A673 (cell line): ENCODE measurements around the gene CRACR2A. TPM values are rescaled to one million over a fixed set of nuclear protein-coding genes. Genes with fewer than 3 reads are reported as not detected.

ENCODE experiments used
- BruUV-seq: library from RNA; stranded (reverse); fragments of 400-500 nt; replicated peaks from 2 replicates; lab custom pipeline; 2021; lab: Mats Ljungman, UMichigan
- CTCF ChIA-PET: fragments of 300-600 bp; sonication (Branson Sonifier 250); formaldehyde crosslinking; loops from one replicate; lab custom pipeline; 2022; ENCODE audit warnings: antibody characterized with exemption; lab: Charles Lee
- POLR2A ChIA-PET: fragments of 300-600 bp; sonication (Branson Sonifier 250); formaldehyde crosslinking; loops from one replicate; lab custom pipeline; 2022; ENCODE audit warnings: antibody characterized with exemption; ENCODE audit not compliant: low non-redundant PET; lab: Charles Lee
- DNase-seq: peaks from one replicate; pipeline ENCODE4 v3.0.0-alpha.2; 2015; ENCODE audit warnings: low spot score
- H3K27ac ChIP-seq: fragments of 200-600 bp; sonication (generic); 2 replicates; pipeline ENCODE4 v1.5.1; 2016; ENCODE audit warnings: mixed run types, low read depth, mild to moderate bottlenecking, mixed read lengths, antibody characterized with exemption, low read length; ENCODE audit not compliant: poor library complexity, severe bottlenecking
- H3K27me3 ChIP-seq: fragments of 200-600 bp; sonication (generic); replicated peaks from 2 replicates; pipeline ENCODE4 v1.6.1; 2017; ENCODE audit warnings: mixed run types, low read depth, mild to moderate bottlenecking, mixed read lengths, antibody characterized with exemption, low read length; ENCODE audit not compliant: insufficient read depth, poor library complexity
- H3K36me3 ChIP-seq: fragments of 200-600 bp; sonication (generic); 2 replicates; pipeline ENCODE4 v1.6.1; 2016; ENCODE audit warnings: mixed run types, mild to moderate bottlenecking, mixed read lengths, antibody characterized with exemption, low read length; ENCODE audit not compliant: insufficient read depth, poor library complexity, severe bottlenecking
- H3K4me1 ChIP-seq: fragments of 200-600 bp; sonication (generic); 2 replicates; pipeline ENCODE4 v1.6.1; 2017; ENCODE audit warnings: mixed run types, mild to moderate bottlenecking, mixed read lengths, antibody characterized with exemption, low read length; ENCODE audit not compliant: insufficient read depth, poor library complexity, severe bottlenecking
- H3K4me3 ChIP-seq: fragments of 200-600 bp; sonication (generic); 2 replicates; pipeline ENCODE4 v1.5.1; 2016; ENCODE audit warnings: low read depth, mixed run types, mild to moderate bottlenecking, mixed read lengths, low read length; ENCODE audit not compliant: poor library complexity, severe bottlenecking
- H3K9me3 ChIP-seq: fragments of 200-600 bp; sonication (generic); 2 replicates; pipeline ENCODE4 v1.6.1; 2016; ENCODE audit warnings: mixed run types, low read depth, mild to moderate bottlenecking, mixed read lengths, antibody characterized with exemption, low read length; ENCODE audit not compliant: poor library complexity, severe bottlenecking
- CTCF ChIP-seq: fragments of 300-800, 200-600 bp; sonication (generic); conservative IDR thresholded peaks from 2 replicates; pipeline ENCODE4 v1.5.1; 2017; ENCODE audit warnings: low read depth, mild to moderate bottlenecking, antibody characterized with exemption, low read length, moderate library complexity, mixed read lengths
- EZH2 ChIP-seq: fragments of 200-600 bp; sonication (generic); IDR thresholded peaks from 2 replicates; pipeline ENCODE4 v1.6.1; 2017; ENCODE audit warnings: borderline replicate concordance, low read depth, mild to moderate bottlenecking, mixed read lengths, antibody characterized with exemption, low read length; ENCODE audit not compliant: poor library complexity, severe bottlenecking
- intact Hi-C: fragments of 100-400 bp; cut with micrococcal nuclease; formaldehyde crosslinking; loops from one replicate; pipeline ENCODE4 v1.10.0; 2022; ENCODE audit not compliant: unreplicated experiment
- total RNA-seq: library from RNA; stranded (reverse); gene quantifications from 2 replicates; pipeline ENCODE4 v1.2.3, GENCODE V29; 2021

Gene CRACR2A
- total RNA-seq, 1 experiment from 2014 or later = 0.13 TPM

- ChIA-PET CTCF (no interaction called here), POLR2A (no interaction called here)
- no peak for TF ChIP-seq CTCF
- no peak for TF ChIP-seq EZH2
- intact Hi-C loops = no loop called here
- Histone ChIP-seq H3K27ac (no peak overlapping the region), H3K9me3 (no peaks in the 10 kb centered on the region), H3K36me3 (no peaks in the 10 kb centered on the region), H3K27me3 (peaks cover 31% of the 10 kb centered on the region), H3K4me1 (no peaks in the 10 kb centered on the region), H3K4me3 (no peak overlapping the region)
- no TSS peak for BruUV-seq
- DNase-seq = no peak
Observed at GRCh38 chr12:3571724-3572123, 181.2 kb downstream of the CRACR2A start.

- Histone ChIP-seq H3K36me3 (no peaks in the 10 kb centered on the region), H3K27me3 (peaks cover 31% of the 10 kb centered on the region), H3K4me1 (no peaks in the 10 kb centered on the region), H3K27ac (no peak overlapping the region), H3K9me3 (no peaks in the 10 kb centered on the region), H3K4me3 (no peak overlapping the region)
- ChIA-PET POLR2A (no interaction called here), CTCF (no interaction called here)
- intact Hi-C loops = no loop called here
- DNase-seq = no peak
- no peak for TF ChIP-seq EZH2
- no peak for TF ChIP-seq CTCF
- no TSS peak for BruUV-seq
Observed at GRCh38 chr12:3571323-3571722, 181.6 kb downstream of the CRACR2A start.

- Histone ChIP-seq H3K27me3 (peaks cover 31% of the 10 kb centered on the region), H3K36me3 (no peaks in the 10 kb centered on the region), H3K4me3 (no peak overlapping the region), H3K9me3 (no peaks in the 10 kb centered on the region), H3K4me1 (no peaks in the 10 kb centered on the region), H3K27ac (no peak overlapping the region)
- CTCF ChIA-PET = no interaction called here
- BruUV-seq = no TSS peak
- intact Hi-C loops = no loop called here
- no peak for DNase-seq
- POLR2A ChIA-PET = no interaction called here
- no peak for TF ChIP-seq CTCF
- TF ChIP-seq EZH2 = no peak
Observed at GRCh38 chr12:3568695-3569094, 184.2 kb downstream of the CRACR2A start.
